ENCODE data around the gene INSYN1.

INSYN1 gene

DNA sequence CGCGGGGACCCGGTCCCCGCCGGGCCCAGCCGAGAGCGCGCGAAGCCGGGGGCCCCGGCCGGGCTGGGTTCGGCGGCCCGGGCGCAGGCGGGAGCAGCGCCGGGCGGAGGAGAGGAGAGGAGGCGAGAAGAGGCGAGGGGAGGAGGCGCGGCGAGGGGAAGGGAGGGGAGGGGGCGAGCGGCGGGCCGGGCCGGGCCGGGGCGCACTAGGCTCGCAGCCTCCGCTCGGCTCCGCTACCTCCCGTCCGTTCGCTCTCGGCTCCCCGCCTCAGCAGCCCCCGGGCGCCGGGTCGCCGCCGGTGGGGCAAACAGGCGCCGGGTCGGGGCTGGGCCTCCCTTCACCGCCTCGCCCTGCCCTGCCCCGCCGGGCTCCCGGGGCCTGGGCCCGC is 351 bp downstream of the INSYN1 start:
- Histone ChIP-seq H3K9ac (ENCODE audit: low read depth, low read length) (no peak overlapping the region), H4K20me1 (ENCODE audit: insufficient read depth, low read length) (no peaks in the 10 kb centered on the region), H3K9me3 (ENCODE audit: insufficient read depth, low read length, severe bottlenecking) (no peaks in the 10 kb centered on the region), H3K27me3 (ENCODE audit: insufficient read depth, low read length, poor library complexity) (peaks cover 4% of the 10 kb centered on the region), H3K27ac (ENCODE audit: low read length) (no peak overlapping the region), H3K79me2 (ENCODE audit: insufficient read depth, low read length) (no peaks in the 10 kb centered on the region), H3K4me2 (ENCODE audit: insufficient read depth, low read length) (no peak overlapping the region), H3K4me1 (ENCODE audit: insufficient read depth, low read length) (no peaks in the 10 kb centered on the region), H3K36me3 (ENCODE audit: insufficient read depth, low read length) (no peaks in the 10 kb centered on the region), H3K4me3 (ENCODE audit: low read depth in 1 of 2, low read length in 2 of 2) (no peak overlapping the region), H2AFZ (ENCODE audit: low read depth, low read length) (no peak overlapping the region)
- no peak for ATAC-seq (ENCODE audit: insufficient read depth, low read depth)
- DNase-seq: no peak
- TF ChIP-seq, protein P1, sequence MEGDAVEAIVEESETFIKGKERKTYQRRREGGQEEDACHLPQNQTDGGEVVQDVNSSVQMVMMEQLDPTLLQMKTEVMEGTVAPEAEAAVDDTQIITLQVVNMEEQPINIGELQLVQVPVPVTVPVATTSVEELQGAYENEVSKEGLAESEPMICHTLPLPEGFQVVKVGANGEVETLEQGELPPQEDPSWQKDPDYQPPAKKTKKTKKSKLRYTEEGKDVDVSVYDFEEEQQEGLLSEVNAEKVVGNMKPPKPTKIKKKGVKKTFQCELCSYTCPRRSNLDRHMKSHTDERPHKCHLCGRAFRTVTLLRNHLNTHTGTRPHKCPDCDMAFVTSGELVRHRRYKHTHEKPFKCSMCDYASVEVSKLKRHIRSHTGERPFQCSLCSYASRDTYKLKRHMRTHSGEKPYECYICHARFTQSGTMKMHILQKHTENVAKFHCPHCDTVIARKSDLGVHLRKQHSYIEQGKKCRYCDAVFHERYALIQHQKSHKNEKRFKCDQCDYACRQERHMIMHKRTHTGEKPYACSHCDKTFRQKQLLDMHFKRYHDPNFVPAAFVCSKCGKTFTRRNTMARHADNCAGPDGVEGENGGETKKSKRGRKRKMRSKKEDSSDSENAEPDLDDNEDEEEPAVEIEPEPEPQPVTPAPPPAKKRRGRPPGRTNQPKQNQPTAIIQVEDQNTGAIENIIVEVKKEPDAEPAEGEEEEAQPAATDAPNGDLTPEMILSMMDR (IDR thresholded peaks at IDR 0.05; ENCODE audit: borderline replicate concordance, extremely low read depth, low read length, poor library complexity, severe bottlenecking): no peak
- no peak for TF ChIP-seq EZH2 (IDR thresholded peaks at IDR 0.05; ENCODE audit: borderline replicate concordance, low read depth, low read length, severe bottlenecking)

DNA sequence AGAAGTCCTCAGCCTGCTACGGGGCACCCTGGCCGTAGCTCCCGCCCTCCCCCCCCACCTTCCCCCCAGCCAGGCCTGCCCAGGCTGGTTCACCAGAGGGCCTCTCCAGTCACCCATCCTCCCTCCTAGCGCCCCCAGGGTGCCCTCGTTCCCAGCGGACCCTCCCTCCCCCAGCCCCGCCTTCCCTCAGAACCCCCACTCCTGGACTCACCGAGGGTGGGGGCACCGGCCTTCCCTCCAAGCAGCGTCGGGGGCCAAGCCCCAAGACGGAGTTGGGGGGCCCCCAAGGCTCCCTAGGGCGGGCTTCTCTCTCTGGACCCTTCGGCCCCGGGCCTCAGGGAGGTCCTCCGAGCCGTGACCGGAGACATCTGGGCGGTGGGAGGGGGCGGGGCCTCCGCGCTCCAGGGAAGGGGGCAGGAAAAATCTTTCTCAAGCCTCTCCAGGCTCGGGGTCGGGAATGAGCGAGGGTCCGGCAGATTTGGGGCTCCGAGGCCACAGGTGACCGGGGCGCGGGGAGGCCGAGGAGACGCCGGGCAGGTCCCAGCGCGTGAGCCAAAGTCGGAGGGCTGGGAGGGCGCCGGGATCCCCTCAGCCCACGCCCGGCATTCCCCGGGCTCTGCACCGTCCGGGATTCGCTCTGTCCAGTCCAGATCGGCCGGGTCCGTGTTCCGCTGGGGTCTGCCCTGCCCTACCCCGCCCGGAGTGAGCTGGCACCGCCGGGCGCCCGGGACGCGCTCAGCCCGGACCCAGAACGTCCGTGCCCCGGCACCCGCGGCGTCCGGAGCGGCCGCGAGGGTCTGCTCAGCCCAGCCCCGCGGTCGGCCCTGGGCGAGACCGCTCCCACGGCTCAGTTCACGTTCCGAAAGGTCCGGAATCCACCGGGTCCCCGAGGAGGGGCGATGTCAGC is 999 bp downstream of the INSYN1 start:
- DNase-seq (no peak), ATAC-seq (ENCODE audit: insufficient read depth, low read depth) (no peak)
- Histone ChIP-seq H3K4me3 (ENCODE audit: low read depth in 1 of 2, low read length in 2 of 2) (no peak overlapping the region), H2AFZ (ENCODE audit: low read depth, low read length) (no peak overlapping the region), H3K4me1 (ENCODE audit: insufficient read depth, low read length) (no peaks in the 10 kb centered on the region), H3K9me3 (ENCODE audit: insufficient read depth, low read length, severe bottlenecking) (no peaks in the 10 kb centered on the region), H3K79me2 (ENCODE audit: insufficient read depth, low read length) (no peaks in the 10 kb centered on the region), H3K27me3 (ENCODE audit: insufficient read depth, low read length, poor library complexity) (no peaks in the 10 kb centered on the region), H4K20me1 (ENCODE audit: insufficient read depth, low read length) (no peaks in the 10 kb centered on the region), H3K4me2 (ENCODE audit: insufficient read depth, low read length) (no peak overlapping the region), H3K27ac (ENCODE audit: low read length) (no peak overlapping the region), H3K9ac (ENCODE audit: low read depth, low read length) (no peak overlapping the region), H3K36me3 (ENCODE audit: insufficient read depth, low read length) (no peaks in the 10 kb centered on the region)
- TF ChIP-seq, protein P1 (IDR thresholded peaks at IDR 0.05; ENCODE audit: borderline replicate concordance, extremely low read depth, low read length, poor library complexity, severe bottlenecking): no peak
- TF ChIP-seq EZH2 (IDR thresholded peaks at IDR 0.05; ENCODE audit: borderline replicate concordance, low read depth, low read length, severe bottlenecking): no peak

DNA sequence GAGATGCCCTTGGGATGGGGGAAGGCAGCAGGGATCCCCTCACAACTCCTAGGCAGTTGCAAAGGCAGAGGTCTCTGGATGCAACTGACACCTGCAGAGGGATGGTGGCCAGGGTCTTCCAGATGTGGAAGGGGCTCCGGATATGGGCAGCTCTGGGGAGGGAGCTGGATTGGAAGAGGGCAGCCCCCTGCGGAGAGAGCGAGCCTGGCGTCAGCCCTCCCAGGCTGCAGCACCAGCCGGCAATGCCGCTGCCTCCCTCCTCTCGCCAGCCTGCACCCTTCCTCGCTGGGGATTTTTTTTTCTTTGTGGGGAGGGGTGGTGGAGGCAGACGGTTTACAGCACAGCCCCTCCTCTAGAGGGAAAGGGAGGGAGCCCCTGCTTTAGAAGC is 1.6 kb downstream of the INSYN1 start:
- H2AFZ ChIP-seq (ENCODE audit: low read depth, low read length): no peak overlapping the region
- H3K27me3 ChIP-seq (ENCODE audit: insufficient read depth, low read length, poor library complexity): no peaks in the 10 kb centered on the region
- no peak overlapping the region for H3K4me3 ChIP-seq (ENCODE audit: low read depth in 1 of 2, low read length in 2 of 2)
- DNase-seq (no peak), ATAC-seq (ENCODE audit: insufficient read depth, low read depth) (no peak)
- no peak overlapping the region for H3K4me2 ChIP-seq (ENCODE audit: insufficient read depth, low read length)
- TF ChIP-seq EZH2 (IDR thresholded peaks at IDR 0.05; ENCODE audit: borderline replicate concordance, low read depth, low read length, severe bottlenecking): no peak
- TF ChIP-seq, protein P1 (IDR thresholded peaks at IDR 0.05; ENCODE audit: borderline replicate concordance, extremely low read depth, low read length, poor library complexity, severe bottlenecking): no peak
- H3K36me3 ChIP-seq (ENCODE audit: insufficient read depth, low read length): no peaks in the 10 kb centered on the region
- no peak overlapping the region for H3K27ac ChIP-seq (ENCODE audit: low read length)
- no peaks in the 10 kb centered on the region for H4K20me1 ChIP-seq (ENCODE audit: insufficient read depth, low read length)
- no peaks in the 10 kb centered on the region for H3K4me1 ChIP-seq (ENCODE audit: insufficient read depth, low read length)
- no peaks in the 10 kb centered on the region for H3K79me2 ChIP-seq (ENCODE audit: insufficient read depth, low read length)
- no peak overlapping the region for H3K9ac ChIP-seq (ENCODE audit: low read depth, low read length)
- no peaks in the 10 kb centered on the region for H3K9me3 ChIP-seq (ENCODE audit: insufficient read depth, low read length, severe bottlenecking)
